ENCODE results near the gene LNX2. TPM values are rescaled to one million over a fixed set of nuclear protein-coding genes. Genes with fewer than 3 reads are reported as not detected.

Gene LNX2
- total and polyA plus RNA-seq, 2 donors from 2014 or later: 5.6 to 13.8 TPM

DNA sequence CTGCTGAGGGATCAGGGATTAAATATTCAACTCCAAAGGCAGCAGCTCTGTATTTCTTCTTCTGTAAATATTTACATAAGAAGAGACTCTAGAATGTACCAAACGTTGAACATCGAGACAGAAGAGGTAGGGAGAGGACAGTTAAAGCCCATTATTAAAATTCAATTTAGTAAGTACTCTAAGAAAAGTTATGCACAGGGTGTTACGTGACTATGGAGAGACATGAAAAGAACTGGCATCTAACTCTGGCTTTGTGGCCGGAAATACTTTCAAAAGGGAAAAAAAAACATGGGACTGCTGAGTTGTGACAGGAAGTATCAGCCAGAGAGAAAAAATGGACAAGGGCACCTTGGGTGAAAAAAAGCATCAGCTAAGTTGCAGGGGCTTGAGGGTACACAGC is 36.7 kb downstream of the LNX2 start:
- no peak for FAIRE-seq
- no peaks in the 10 kb centered on the region for H3K9me3 ChIP-seq (ENCODE audit: control insufficient read depth in 2 of 3, insufficient read depth in 1 of 3, low read length in 3 of 3)
- H3K9ac ChIP-seq (ENCODE audit: low read length in 3 of 3): no peak overlapping the region
- H3K27ac ChIP-seq (ENCODE audit: low read depth in 2 of 2, low read length in 2 of 2): no peak overlapping the region
- peak in 1 of 5 donors; percentile 4 for DNase-seq
- H3K4me1 ChIP-seq (ENCODE audit: control insufficient read depth in 2 of 3, insufficient read depth in 2 of 3, low read depth in 1 of 3, low read length in 3 of 3): no peaks in the 10 kb centered on the region
- no peaks in the 10 kb centered on the region for H3K27me3 ChIP-seq (ENCODE audit: control insufficient read depth, insufficient read depth, low read length)
- peaks cover 0 to 6% (median 0%) of the 10 kb centered on the region in 3 donors for H3K36me3 ChIP-seq (ENCODE audit: control insufficient read depth in 2 of 3, insufficient read depth in 3 of 3, low read length in 3 of 3)
- intact Hi-C loops (cut with DNase I): no loop called here
- TF ChIP-seq, protein P1, sequence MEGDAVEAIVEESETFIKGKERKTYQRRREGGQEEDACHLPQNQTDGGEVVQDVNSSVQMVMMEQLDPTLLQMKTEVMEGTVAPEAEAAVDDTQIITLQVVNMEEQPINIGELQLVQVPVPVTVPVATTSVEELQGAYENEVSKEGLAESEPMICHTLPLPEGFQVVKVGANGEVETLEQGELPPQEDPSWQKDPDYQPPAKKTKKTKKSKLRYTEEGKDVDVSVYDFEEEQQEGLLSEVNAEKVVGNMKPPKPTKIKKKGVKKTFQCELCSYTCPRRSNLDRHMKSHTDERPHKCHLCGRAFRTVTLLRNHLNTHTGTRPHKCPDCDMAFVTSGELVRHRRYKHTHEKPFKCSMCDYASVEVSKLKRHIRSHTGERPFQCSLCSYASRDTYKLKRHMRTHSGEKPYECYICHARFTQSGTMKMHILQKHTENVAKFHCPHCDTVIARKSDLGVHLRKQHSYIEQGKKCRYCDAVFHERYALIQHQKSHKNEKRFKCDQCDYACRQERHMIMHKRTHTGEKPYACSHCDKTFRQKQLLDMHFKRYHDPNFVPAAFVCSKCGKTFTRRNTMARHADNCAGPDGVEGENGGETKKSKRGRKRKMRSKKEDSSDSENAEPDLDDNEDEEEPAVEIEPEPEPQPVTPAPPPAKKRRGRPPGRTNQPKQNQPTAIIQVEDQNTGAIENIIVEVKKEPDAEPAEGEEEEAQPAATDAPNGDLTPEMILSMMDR (IDR thresholded peaks at IDR 0.05; ENCODE audit: borderline replicate concordance, extremely low read depth, insufficient read depth): no peak
- no peak overlapping the region for H3K4me3 ChIP-seq (ENCODE audit: low read length in 3 of 3)

DNA sequence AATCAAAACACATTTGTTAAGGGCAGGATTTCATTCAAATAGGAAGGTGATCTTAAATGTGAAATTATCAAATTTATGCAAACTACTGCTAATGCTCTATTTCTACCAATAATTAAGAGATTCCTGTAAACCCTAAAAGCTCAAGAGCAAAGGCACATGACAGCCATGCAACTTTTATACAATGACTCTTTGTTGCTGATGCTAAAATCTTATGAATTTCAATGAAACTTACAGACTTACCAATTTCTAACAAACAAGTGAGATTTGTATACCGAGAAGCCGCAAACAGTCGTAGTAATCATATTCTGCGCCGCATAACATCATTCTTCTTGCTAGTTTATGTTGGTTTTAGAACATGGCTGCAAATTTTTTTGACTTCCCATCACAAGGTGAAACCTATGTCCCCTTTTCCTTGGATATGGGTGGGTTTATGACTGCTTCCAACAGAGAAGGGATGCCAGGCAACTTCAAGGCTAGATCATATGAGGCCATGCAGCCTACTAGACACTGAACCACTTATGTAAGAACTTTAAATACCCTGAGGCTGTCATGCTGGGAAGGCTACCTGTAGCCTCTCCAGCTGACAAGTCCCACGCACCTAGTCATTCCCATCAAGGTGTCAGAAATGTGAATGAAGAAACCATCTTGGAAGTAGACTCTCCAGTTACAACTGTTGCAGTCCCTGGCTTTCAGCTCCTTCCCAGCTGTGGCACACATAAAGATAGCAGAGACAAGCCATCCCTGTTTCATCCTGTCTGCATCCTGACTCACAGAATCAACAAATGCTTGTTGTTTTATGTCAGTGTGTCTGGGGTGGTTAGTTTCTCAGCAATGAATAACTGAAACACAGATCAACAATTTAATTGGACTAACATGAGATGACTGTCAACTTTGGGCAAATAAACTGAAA is 42.0 kb downstream of the LNX2 start:
- Histone ChIP-seq H3K4me1 (ENCODE audit: control insufficient read depth in 2 of 3, insufficient read depth in 2 of 3, low read depth in 1 of 3, low read length in 3 of 3) (no peaks in the 10 kb centered on the region), H3K9ac (ENCODE audit: low read length in 3 of 3) (no peak overlapping the region), H3K4me3 (ENCODE audit: low read length in 3 of 3) (no peak overlapping the region), H3K27me3 (ENCODE audit: control insufficient read depth, insufficient read depth, low read length) (no peaks in the 10 kb centered on the region), H3K27ac (ENCODE audit: low read depth in 2 of 2, low read length in 2 of 2) (no peak overlapping the region), H3K9me3 (ENCODE audit: control insufficient read depth in 2 of 3, insufficient read depth in 1 of 3, low read length in 3 of 3) (no peaks in the 10 kb centered on the region), H3K36me3 (ENCODE audit: control insufficient read depth in 2 of 3, insufficient read depth in 3 of 3, low read length in 3 of 3) (peaks cover 0 to 6% (median 0%) of the 10 kb centered on the region in 3 donors)
- FAIRE-seq: no peak
- DNase-seq: no peak
- intact Hi-C loops (cut with DNase I): no loop called here
- TF ChIP-seq, protein P1 (IDR thresholded peaks at IDR 0.05; ENCODE audit: borderline replicate concordance, extremely low read depth, insufficient read depth): no peak

DNA sequence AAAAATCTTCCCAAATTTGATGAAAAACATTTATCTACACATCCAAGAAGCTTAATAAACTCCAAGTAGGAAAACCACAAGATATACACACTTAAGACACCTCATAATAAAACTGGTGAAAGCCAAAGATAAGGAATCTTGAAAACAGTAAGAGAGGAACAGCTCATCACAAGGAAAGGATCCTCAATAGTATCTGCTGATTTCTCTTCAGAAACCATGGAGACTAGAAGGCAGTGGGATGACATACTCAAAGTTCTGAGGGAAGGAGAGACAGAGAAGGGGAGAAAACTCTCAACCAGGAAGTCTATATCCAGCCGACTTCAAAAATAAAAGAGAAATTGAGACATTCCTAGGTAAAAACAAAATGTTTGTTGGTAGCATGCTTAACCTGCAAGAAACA is 45.7 kb downstream of the LNX2 start:
- no peak for FAIRE-seq
- Histone ChIP-seq H3K27ac (ENCODE audit: low read depth in 2 of 2, low read length in 2 of 2) (no peak overlapping the region), H3K9ac (ENCODE audit: low read length in 3 of 3) (no peak overlapping the region), H3K9me3 (ENCODE audit: control insufficient read depth in 2 of 3, insufficient read depth in 1 of 3, low read length in 3 of 3) (no peaks in the 10 kb centered on the region), H3K36me3 (ENCODE audit: control insufficient read depth in 2 of 3, insufficient read depth in 3 of 3, low read length in 3 of 3) (no peaks in the 10 kb centered on the region), H3K27me3 (ENCODE audit: control insufficient read depth, insufficient read depth, low read length) (no peaks in the 10 kb centered on the region), H3K4me3 (ENCODE audit: low read length in 3 of 3) (no peak overlapping the region), H3K4me1 (ENCODE audit: control insufficient read depth in 2 of 3, insufficient read depth in 2 of 3, low read depth in 1 of 3, low read length in 3 of 3) (no peaks in the 10 kb centered on the region)
- DNase-seq: no peak
- intact Hi-C loops (cut with DNase I): no loop called here
- TF ChIP-seq, protein P1 (IDR thresholded peaks at IDR 0.05; ENCODE audit: borderline replicate concordance, extremely low read depth, insufficient read depth): no peak

Measured in kidney (tissue), 14 donors.